Measurements from ENCODE around the gene BRD1.

BRD1 gene

GRCh38 chr22:49827853-49828598 is at the start of gene BRD1:
BRD1 (minus strand) TSS chr22:49827873; CDS start chr22:49824317, 3,556 bp downstream.
- peak; percentile 54 for DNase-seq

- no peak for DNase-seq
Measured at GRCh38 chr22:49873228-49873940, 45.7 kb upstream of the BRD1 start.

- no peak for DNase-seq
Measured at GRCh38 chr22:49872347-49872746, 44.7 kb upstream of the BRD1 start.

GRCh38 chr22:49871482-49871881 is 43.8 kb upstream of the BRD1 start:
- DNase-seq, result no peak

GRCh38 chr22:49869845-49870712 is 42.4 kb upstream of the BRD1 start:
- DNase-seq, result no peak

GRCh38 chr22:49869086-49869830 is 41.6 kb upstream of the BRD1 start:
- no peak for DNase-seq

GRCh38 chr22:49867303-49868265 is 39.9 kb upstream of the BRD1 start:
- no peak for DNase-seq

- no peak for DNase-seq
Measured at GRCh38 chr22:49866646-49867045, 39.0 kb upstream of the BRD1 start.

- no peak for DNase-seq
Measured at GRCh38 chr22:49866134-49866533, 38.5 kb upstream of the BRD1 start.

- no peak for DNase-seq
Measured at GRCh38 chr22:49865156-49865555, 37.5 kb upstream of the BRD1 start.

- no peak for DNase-seq
Measured at GRCh38 chr22:49863931-49864330, 36.3 kb upstream of the BRD1 start.

- no peak for DNase-seq
Measured at GRCh38 chr22:49862496-49862776, 34.8 kb upstream of the BRD1 start.

GRCh38 chr22:49861642-49862495 is 34.2 kb upstream of the BRD1 start:
- no peak for DNase-seq

- DNase-seq, result no peak
Measured at GRCh38 chr22:49858827-49859226, 31.2 kb upstream of the BRD1 start.

- no peak for DNase-seq
Measured at GRCh38 chr22:49856766-49857618, 29.3 kb upstream of the BRD1 start.

GRCh38 chr22:49856343-49856742 is 28.7 kb upstream of the BRD1 start:
- no peak for DNase-seq

- no peak for DNase-seq
Measured at GRCh38 chr22:49855251-49855911, 27.7 kb upstream of the BRD1 start.

- DNase-seq, result peak; percentile 23
Measured at GRCh38 chr22:49853981-49854831, 26.5 kb upstream of the BRD1 start.
